NCI-H1694 (cell line): ENCODE measurements around the gene CCL27.
A peak's percentile ranks its signal among the peaks of the same experiment; 100 is the strongest.

ENCODE experiments used
- DNase-seq: peaks from one replicate; lab custom pipeline; 2025; lab: John Stamatoyannopoulos, UW

The CCL27 gene, protein sequence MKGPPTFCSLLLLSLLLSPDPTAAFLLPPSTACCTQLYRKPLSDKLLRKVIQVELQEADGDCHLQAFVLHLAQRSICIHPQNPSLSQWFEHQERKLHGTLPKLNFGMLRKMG

DNA sequence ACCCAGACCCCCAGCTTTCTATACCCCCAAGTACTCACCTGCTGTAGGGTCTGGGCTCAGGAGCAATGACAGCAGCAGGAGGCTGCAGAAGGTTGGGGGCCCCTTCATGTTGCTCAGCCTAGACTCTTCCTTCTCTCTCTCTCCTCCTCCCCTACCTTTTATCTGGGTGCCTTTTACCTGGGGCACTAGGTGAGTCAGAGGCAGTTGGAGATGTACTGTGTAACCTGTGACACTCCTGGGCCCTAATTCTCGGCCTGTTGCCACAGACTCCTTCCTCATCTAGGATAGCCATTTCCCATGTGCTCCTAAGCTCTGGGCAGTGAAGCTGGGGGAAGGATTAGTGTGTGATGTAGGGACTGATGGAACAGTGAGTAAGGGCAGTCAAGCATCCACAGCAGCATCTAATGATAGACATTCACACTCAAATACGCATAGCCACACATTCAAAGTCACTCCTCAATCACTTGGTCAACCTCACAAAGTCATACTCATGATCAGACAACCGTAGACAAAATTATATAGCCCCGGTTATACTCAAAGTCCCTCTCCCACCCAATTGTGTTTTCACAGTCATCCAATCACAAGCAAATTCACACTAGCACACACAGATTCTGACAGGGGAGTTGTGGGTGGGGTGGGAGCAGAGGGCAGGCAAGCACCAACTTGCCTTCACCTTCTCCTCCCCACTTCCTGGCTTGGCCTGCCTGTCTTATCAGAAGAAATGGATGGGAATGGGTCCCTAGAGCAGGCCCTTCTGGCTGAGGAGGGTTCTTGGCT lies at the start of gene CCL27:
TSS of gene CCL27 (minus strand) at position 132 of the 777 bp plus-strand sequence. CDS start at position 108, 24 bp downstream.
- DNase-seq = no peak

DNA sequence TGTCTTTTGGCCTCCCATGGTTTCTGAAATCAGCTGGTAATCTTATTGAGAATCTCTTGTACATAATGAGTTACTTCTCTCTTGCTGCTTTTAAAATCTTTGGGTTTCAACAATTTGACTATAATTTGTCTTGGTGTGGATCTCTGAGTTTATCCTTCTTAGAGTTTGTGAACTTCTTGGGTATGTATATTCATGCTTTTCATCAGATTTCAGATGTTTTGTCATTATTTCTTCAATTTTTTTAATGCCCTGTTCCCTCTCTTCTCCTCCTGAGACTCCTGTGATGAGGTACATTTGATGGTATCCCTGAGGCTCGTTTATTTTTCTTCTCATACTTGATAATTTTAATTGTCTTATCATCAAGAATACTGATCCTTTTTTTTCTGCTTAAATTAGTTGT lies 49.7 kb upstream of the CCL27 start:
- no peak for DNase-seq

DNA sequence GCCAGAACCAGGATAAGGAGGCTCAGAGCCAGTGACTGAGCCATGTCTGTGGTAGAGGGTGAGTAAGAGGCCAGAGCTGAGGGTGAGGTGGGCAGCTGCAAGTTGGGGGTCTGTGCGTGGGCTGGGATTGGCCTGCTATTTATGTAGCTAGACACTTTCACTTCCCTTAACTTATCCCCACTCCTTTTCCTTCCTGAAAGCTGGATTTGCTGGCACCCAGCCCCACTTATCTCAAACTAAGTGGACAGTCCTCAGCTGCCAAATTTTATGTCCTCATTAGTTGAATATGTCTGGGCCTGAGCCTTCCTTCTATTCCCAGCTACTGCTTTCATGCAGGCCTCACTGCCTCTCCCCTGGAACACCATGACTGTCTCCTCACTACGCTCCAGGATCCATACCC lies 47.6 kb upstream of the CCL27 start, which contains the start of gene CCL21:
TSS of gene CCL21 (minus strand) at position 114 of the 400 bp plus-strand sequence. CDS start at position 44, 70 bp downstream.
- no peak for DNase-seq

DNA sequence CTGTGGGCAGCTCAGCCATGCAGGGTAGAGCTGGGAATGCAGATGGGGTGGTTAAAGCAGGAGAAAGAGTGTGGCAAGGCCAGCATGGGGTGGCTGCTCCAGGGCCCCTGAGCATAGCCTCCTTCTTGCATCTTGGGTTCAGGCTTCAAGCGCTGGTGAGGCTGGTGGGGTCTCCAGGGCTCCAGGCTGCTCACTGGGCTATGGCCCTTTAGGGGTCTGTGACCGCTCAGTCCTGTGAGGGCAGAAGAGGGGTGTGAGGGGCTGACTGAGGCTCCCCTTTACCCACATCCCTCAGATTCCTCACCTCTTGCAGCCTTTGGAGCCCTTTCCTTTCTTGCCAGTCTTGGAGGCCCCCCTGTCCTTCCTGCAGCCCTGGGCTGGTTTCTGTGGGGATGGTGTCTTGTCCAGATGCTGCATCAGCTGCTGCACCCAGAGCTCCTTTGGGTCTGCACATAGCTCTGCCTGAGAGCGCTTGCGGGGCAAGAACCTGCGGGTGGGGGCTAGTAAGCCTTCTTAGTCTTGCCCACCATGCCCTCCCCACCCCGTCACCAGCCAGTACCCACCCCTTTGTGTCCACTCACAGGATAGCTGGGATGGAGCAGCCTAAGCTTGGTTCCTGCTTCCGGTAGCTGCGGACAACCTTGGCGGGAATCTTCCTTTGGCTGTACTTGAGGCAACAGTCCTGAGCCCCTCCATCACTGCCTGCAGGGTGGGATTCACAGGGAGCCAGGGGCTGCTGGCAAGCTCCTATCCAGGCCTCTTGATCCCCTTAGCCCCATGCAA lies 46.9 kb upstream of the CCL27 start:
- DNase-seq = no peak

DNA sequence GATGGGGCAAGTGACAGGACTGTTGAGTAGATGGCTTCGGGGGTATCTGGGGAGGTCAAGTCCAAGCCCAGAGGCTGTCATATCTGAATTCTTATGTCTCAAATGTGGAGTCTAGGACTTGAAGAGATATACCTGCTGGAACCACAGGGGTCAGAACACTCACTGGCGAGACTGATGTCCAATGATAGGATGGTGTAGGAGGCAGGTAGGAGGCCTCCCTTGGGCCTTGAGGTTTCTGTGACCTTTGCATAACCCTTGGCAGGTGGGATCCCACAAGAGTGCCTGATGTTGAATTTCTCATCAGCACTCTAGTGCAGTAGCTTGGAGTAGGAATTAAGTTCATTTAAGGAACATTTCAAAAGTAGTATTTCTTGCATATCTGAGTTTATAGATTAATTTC lies 44.7 kb upstream of the CCL27 start:
- no peak for DNase-seq

DNA sequence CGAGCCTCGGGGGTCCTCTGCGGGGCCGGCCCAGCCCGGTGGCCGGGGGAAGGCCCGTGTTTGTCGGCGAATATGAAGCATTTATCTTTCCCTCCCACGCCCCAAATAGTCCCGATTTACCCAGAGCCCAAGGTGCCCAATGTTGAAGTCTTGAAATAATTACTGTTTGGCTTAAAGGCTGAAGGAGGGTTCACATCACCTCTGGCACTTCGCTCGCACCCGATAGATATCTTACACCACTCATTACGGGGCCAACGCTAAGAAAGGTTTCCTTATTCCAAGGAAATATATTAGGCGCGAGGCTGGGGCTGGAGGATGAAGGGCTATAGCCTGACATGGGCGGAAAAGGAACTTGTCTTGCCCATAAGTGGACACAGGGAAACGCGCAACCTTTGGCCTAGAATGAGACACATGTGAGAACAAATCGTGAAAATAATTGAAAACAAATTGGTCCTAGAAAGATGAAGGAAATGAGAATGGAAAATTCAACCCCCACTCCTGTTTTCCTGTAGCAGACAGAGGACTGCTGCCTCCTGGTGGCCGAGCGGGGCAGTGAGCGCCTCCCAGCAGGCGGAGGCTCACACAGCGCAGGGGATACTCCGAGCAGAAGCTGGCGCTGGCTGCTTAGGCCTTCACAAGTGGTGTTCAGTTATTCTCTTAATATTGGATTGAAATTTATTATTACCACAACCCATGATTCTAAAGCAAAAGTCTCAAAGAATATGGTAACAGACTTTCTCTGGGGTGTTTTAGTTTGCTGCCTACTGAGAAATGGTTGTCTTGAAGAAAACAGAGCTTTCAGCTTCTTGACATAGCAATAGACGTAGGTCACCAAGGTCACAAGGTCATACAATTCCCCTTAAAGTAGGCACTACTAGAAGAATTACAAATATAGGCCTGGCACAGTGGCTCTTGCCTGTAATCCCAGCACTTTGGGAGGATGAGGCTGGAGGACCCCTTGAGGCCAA lies 39.6 kb upstream of the CCL27 start:
- DNase-seq = peak; percentile 87

DNA sequence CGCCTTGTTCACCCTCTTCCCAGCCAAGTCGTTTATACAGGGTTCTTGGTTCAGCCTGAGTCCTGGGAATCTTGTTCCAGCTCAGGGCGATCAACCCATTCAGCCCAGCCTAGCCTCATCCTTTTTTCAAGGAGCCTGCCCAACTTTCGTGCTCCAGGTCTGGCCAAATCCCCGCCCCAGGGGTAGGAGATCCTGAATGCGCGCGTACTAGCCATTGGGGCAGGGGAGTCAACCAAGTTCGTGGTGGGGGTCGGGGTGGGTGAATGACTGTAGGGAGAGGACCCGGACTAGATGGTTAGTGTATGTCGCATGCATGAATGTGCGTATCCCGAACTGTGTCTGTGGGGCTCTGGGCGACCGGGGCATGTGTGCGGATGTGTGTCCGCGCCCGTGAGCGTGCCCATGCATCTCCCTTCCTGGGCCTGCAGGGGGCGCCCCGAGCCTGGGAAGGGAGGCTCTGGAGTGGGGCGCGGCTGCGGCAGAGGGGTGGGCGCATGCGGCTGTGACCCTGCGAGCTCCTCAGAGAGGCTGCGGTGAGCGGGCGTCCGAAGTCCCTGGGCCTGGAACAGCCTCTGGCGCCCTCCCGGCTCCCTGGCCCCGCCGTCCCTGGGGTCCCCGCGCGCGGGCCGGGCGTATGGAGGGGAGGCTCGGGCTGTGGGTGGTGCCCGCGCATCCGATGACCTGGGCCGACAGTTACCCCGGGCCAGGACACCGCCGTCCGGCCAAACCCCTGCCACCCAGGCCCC lies 38.7 kb upstream of the CCL27 start:
- DNase-seq = peak; percentile 54

DNA sequence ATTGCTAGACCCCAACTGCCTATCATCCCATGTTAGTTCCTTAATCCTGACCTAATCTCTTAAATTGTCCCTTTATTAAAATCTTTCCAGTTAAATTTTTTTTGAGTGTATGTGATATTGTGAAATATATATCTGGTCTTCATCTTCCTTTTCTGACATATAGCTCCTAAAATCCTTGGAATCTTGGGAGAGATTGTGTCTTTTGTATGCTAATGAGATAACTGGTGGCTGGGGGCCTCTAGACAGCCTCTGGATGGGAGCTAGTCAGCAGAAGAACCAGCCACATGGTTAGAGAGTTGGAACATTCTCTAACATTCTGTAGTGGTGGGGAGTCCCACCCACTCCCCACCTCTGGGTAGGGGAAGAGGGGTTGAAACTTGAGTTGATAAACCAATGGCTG lies 32.4 kb upstream of the CCL27 start:
- no peak for DNase-seq

DNA sequence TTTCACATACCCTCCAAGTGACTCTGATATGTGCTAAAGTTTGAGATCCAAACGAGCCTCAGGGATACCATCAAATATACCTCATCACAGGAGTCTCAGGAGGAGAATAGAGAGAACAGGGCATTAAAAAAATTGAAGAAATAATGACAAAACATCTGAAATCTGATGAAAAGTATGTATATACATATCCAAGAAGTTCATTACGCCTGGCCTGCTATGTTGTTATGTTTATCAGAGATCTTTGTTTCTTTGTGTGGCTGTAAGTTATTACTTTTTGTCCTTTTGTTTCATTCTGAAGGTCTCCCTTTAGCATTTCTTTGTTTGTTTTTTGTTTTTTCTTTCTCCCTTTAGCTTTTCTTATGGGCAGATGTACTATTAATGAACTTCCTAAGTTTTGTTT lies 31.1 kb upstream of the CCL27 start:
- no peak for DNase-seq

DNA sequence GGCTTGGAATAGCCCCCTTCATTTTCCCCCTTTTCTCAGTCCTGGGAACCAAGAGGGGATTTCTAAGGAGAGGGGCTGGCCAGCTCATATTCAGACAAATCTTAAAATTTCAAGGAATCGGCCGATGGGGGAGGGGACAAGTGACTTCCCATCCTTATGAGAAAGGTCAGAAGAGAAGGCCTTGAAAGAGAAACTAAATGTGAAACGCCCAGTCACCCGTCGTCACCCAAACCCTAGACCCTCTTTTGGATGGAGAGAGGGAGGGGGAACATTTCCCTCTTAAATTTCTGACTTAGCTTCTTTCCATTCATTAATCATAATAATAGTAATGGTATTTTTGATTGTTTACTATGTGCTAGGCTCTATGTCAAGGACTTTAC lies 29.5 kb upstream of the CCL27 start:
- DNase-seq = no peak

DNA sequence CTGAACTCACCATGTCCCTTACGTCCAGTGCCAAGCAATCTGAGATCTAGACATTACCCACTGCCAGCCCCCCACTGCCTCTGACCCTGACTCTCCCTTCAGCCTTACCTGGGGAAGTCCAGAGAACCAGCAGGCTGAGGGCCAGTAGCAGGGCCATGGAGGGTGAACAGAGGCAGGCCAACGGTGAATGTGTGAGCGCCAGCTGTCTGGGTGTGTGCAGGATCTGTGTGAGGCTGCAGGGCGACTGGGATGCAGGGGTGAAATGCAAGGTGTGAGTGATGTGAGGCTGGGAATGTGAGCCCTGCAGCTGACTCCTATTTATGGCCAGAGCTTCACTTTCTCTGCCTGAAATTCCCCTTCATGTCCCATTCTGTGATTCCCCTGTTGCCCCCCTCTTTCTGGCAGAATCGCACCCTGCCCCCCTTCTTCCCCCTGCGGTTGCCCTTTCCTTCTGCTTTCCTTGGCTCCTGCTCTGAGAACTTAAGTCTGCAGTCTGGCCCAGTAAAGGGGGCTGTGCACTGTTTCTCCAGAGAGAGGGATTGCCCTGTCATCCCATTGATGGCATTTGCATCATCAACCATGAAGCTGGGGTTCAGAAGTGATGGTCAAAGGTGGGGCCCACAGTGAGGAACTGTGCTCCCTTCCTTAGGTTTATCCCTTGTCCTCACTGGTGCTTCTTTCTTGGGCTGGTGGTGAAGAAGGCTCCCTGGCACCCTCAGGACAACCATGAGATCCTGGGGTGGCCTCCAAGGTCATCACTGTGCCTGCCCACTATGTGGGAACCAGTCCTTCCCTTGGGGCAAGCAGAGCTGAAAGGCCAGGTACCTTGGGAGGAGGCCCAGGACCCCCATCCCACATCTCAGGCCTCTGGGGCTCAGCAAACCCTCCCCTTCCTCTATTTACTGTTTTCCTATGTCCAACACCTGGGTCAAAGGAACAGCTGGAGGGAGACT lies 28.8 kb upstream of the CCL27 start, which contains the start of gene CCL19:
TSS of gene CCL19 (minus strand) at position 294 of the 953 bp plus-strand sequence. CDS start at position 157, 137 bp downstream.
- DNase-seq = no peak

DNA sequence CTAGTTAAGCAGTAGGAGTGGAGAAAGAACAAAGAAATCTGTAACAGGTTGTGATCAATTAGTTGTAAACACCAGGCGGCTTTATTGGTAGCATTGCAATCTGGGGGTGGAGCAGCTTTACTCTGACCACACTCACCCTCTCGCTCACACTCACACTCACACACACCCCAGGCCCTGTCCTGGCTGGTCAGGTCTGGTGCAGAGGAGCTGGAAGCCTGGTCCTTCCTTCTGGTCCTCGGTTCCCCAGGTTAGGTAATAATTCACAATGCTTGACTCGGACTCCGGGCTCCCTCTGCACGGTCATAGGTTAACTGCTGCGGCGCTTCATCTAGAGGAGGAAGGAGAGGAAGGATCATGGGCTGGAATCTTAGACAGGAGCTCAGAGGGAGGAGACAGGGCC lies 27.1 kb upstream of the CCL27 start:
- DNase-seq = no peak

DNA sequence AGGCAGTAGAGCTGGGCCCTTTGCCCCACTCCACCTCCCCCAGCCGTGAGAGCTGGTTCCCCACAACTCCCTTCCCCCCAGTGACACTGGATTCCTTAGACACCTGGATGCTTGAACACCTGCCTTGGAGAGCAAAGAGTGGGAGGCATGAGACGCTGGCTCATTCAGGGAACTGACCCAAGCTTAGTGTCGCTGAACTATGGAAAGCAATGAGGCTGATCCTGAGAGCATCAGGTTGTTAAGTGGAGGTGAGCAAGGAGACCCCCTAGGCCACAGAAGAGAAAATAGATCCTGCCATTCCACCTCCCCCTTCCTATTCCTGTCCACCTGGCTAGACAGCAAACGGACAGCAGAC lies 26.6 kb upstream of the CCL27 start:
- no peak for DNase-seq

DNA sequence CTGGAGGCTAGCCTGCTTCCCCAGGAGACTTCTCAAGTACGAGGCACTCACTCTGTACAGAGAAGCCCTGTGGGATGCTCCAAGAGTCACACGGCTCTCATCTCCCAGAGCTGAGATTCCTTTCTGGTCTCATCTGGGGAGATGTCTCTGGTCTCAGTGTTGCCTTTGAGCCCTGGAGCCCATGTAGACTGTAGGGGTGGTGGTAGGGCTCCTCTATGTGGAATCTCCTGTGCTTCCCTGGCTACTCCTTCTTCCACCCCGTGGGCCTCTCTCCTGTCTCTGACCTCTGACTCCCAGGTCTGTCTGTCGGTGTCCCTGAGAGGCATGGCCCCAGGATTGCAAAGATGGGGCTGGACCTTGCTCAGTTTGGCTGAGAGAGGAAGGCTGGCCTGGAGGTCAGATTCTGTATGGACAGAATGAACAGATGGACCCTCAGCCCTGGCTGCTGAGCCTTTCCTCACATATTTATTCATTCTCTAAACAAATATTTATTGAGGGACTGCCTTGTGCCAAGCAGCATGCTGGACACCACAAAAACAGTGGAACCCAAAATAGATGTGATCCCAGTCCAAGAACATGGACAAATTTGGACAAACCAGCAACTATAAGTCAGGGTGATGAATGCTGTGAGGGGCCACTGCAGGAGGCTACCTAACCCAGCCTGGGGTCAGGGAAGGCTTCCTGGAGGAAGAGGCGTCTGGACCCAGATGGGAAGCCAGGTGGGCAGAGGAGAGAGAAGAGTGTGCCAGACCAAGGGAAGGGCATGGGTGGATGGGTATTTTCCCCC lies 26.1 kb upstream of the CCL27 start:
- no peak for DNase-seq

DNA sequence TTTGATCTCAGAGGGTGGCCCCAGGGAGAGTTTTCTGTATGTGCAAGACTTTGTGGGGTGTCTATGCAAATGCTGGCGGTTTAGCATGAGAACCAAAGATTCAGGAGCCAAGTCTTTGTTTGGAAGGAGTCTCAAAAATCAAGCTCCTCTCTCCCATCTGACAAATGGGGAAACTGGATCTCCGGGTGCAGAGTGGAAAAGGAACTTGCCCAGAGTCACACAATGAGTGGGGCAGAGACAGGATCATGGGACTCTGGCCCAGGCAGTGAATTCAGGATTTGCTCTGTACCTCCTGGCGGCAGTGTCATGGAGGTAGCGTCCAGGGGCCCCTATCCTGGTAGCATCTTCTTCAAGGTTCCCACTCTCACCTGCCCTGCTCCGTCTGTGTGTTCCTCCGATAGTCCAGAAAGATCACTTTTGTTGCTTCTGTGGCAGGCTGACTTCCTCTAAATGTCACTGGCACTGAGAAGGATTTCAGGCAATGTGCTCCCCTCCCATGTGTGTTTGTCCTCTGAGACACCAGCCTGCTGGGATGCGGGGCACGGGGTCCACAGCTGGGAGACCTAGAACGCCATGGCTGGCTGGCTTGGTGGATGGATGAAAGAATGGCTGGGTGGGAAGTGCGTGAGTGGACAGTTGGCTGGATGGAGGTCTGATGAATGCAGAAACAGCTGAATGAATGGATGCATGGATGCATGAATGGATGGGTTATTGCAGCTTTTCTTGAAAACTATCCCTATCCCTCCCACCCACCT lies 25.0 kb upstream of the CCL27 start:
- no peak for DNase-seq

DNA sequence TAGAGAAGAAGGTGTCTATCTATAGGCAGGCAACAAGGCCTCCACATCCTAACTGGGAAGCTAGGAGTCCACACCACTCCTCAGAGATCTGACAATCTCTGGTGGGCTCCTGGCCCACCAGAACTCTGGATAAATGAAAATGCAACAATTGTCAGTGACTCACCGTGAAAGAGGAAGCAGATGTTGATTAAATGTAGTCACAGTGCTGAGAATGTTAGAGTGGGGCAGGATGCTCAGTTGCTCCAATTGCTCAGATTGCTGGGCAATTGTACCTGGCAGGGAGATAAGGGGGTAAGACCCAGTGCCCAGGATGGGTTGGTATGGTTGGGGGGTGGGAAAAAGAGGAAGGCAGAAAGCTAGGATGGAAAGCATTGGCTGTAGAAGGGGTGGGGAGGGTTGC lies 24.3 kb upstream of the CCL27 start:
- no peak for DNase-seq

DNA sequence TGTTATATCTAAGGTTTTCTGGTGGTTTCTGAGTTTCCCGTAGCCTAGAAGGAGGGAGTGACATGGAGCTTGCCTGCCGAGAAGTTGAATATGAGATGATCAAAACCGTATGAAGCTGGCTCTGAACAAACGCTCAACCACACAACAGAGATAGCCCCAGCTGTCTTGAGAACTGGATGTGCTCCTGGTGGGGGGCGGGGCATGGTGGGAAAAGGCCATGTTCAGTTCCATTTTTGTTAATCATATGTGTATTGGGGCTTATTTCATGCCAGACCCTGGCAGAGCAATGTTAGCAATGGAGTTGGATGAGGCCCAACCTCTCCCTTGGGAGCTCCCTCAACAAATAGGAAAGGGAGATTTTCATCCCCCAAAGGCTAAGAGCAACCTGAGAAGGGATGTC lies 23.8 kb upstream of the CCL27 start:
- no peak for DNase-seq

DNA sequence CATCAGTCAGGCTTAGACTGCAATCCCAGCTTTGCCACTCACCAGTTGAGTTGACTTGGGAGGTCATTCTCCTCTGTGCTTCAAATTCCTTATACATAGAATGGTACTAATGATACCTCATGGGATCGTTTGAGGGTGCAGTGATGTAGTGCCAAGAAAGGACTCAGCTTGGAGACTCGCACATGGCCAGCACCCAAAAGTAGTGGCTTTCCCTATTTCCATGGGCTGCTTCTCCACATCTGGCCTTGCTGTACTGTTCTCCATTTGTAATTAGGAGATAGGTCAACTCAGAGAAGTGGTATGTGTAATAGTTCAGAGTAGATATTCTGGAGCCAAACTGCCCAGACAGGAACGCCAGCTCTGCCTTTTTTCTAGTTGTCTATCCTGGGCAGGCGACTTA lies 23.1 kb upstream of the CCL27 start:
- DNase-seq = no peak
